HepG2 (cell line): Measurements from ENCODE around the gene AK2. TPM values are rescaled to one million over a fixed set of nuclear protein-coding genes. Genes with fewer than 3 reads are reported as not detected.

ENCODE experiments used
- ATAC-seq: fragments of 200-7000 bp; cut with Tn5 transposase; 3 replicates; pipeline ENCODE4 v1.9.1; 2020; ENCODE audit warnings: mild to moderate bottlenecking, moderate library complexity
- BruUV-seq: library from RNA; stranded (reverse); fragments of 400-500 nt; replicated peaks from 2 replicates; lab custom pipeline; 2021; lab: Mats Ljungman, UMichigan
- CTCF ChIA-PET: fragments of 300-600 bp; formaldehyde crosslinking; extraction: SDS; loops from one replicate; lab custom pipeline; 2021; ENCODE audit warnings: low total read pairs, inconsistent platforms, low intra/inter-chr PET ratio; lab: Yijun Ruan, JAX
- POLR2A ChIA-PET: fragments of 350-600 bp; sonication (Branson Sonifier 250); formaldehyde crosslinking; loops from one replicate; lab custom pipeline; 2020; ENCODE audit warnings: antibody characterized with exemption, inconsistent platforms; lab: Yijun Ruan, JAX
- DNase-seq: peaks from one replicate; pipeline ENCODE4 v3.0.0-alpha.2; 2015; ENCODE audit warnings: low spot score
- FAIRE-seq: peaks from 3 replicates; lab custom pipeline; 2011; peaks lifted over from hg19 to GRCh38; lab: Jason Lieb, UNC
- H2AFZ ChIP-seq: one replicate; pipeline ENCODE4 v1.6.1; 2011; ENCODE audit warnings: low read length, inconsistent platforms
- H3K27ac ChIP-seq: fragments of 300-600 bp; 3 replicates; pipeline ENCODE4 v1.8.0; 2011; ENCODE audit warnings: mixed run types, mild to moderate bottlenecking, mixed read lengths, low read length, inconsistent platforms; ENCODE audit not compliant: insufficient read depth; ENCODE audit errors: extremely low read length
- H3K27me3 ChIP-seq, 2 experiments: fragments of 200-600 bp in 1 of 2; 2 replicates in 1 of 2; 3 replicates in 1 of 2; pipeline versions ENCODE4 v1.6.0 to v1.8.0; 2011; ENCODE audit warnings: low read length in 2 of 2, mild to moderate bottlenecking in 2 of 2, moderate library complexity in 2 of 2, inconsistent platforms in 1 of 2; ENCODE audit not compliant: insufficient read depth in 2 of 2, control insufficient read depth in 1 of 2
- H3K36me3 ChIP-seq, 2 experiments: fragments of 200-600 bp in 1 of 2; replicated peaks in 1 of 2; 2 replicates in 1 of 2; 3 replicates in 1 of 2; pipeline versions ENCODE4 v1.5.1 to v1.8.0; 2011; ENCODE audit warnings: low read length in 2 of 2, inconsistent platforms in 1 of 2; ENCODE audit not compliant: insufficient read depth in 2 of 2, control insufficient read depth in 1 of 2
- H3K4me1 ChIP-seq: 2 replicates; pipeline ENCODE4 v1.5.1; 2012; ENCODE audit warnings: low read length, inconsistent platforms; ENCODE audit not compliant: insufficient read depth
- H3K4me2 ChIP-seq: 2 replicates; pipeline ENCODE4 v1.6.0; 2011; ENCODE audit warnings: low read depth, low read length, inconsistent platforms
- H3K4me3 ChIP-seq, 3 experiments: fragments of 200-600 bp in 1 of 3; sonication (generic), shearing (Covaris generic) in 1 of 3; replicated peaks in 1 of 3; 2 replicates each; pipeline ENCODE4 v1.5.1; 2011 to 2016; ENCODE audit warnings: low read length in 3 of 3, inconsistent platforms in 2 of 3, low read depth in 2 of 3, mild to moderate bottlenecking in 2 of 3, control low read depth in 1 of 3, mixed read lengths in 1 of 3; ENCODE audit not compliant: insufficient read depth in 1 of 3
- H3K79me2 ChIP-seq: one replicate; pipeline ENCODE4 v1.6.1; 2011; ENCODE audit warnings: low read length, inconsistent platforms; ENCODE audit not compliant: insufficient read depth
- H3K9ac ChIP-seq: 2 replicates; pipeline ENCODE4 v1.6.0; 2011; ENCODE audit warnings: mild to moderate bottlenecking, low read depth, low read length, inconsistent platforms; ENCODE audit not compliant: insufficient read depth
- H3K9me3 ChIP-seq: 2 replicates; pipeline ENCODE4 v1.5.1; 2012; ENCODE audit warnings: mild to moderate bottlenecking, low read length
- H4K20me1 ChIP-seq: 2 replicates; pipeline ENCODE4 v1.6.0; 2011; ENCODE audit warnings: inconsistent platforms, mild to moderate bottlenecking, low read length, moderate library complexity; ENCODE audit not compliant: insufficient read depth
- ARID4A ChIP-seq: sonication (generic); formaldehyde crosslinking; IDR thresholded peaks from 2 replicates; pipeline ENCODE4 v1.5.0; 2020; ENCODE audit warnings: mild to moderate bottlenecking, missing genetic modification reagents, borderline replicate concordance
- BCL6 ChIP-seq: IDR thresholded peaks from 2 replicates; pipeline ENCODE4 v1.6.1; 2016; ENCODE audit warnings: missing genetic modification reagents, missing compliant biosample characterization
- ELF3 ChIP-seq: IDR thresholded peaks from 2 replicates; pipeline ENCODE4 v1.6.1; 2016; ENCODE audit warnings: missing genetic modification reagents, missing compliant biosample characterization
- IRX3 ChIP-seq: sonication (generic); formaldehyde crosslinking; IDR thresholded peaks from 2 replicates; pipeline ENCODE4 v1.8.1; 2023; ENCODE audit warnings: mild to moderate bottlenecking, low read depth, missing genetic modification reagents, borderline replicate concordance
- JDP2 ChIP-seq: sonication (generic); formaldehyde crosslinking; IDR thresholded peaks from 2 replicates; pipeline ENCODE4 v1.8.1; 2022; ENCODE audit warnings: missing genetic modification reagents, borderline replicate concordance
- KDM1A ChIP-seq: IDR thresholded peaks from 2 replicates; pipeline ENCODE4 v1.6.1; 2016; ENCODE audit warnings: missing compliant biosample characterization
- TOPORS ChIP-seq: sonication (generic); formaldehyde crosslinking; IDR thresholded peaks from 2 replicates; pipeline ENCODE4 v1.8.0; 2023; ENCODE audit warnings: mild to moderate bottlenecking, missing genetic modification reagents
- TRIM22 ChIP-seq: fragments of 450-650 bp; IDR thresholded peaks from 2 replicates; pipeline ENCODE4 v1.6.1; 2017
- ZC3H13 ChIP-seq: sonication (generic); formaldehyde crosslinking; IDR thresholded peaks from 2 replicates; pipeline ENCODE4 v1.8.1; 2023; ENCODE audit warnings: mild to moderate bottlenecking, missing genetic modification reagents, moderate library complexity
- ZFP36L1 ChIP-seq: sonication (generic); formaldehyde crosslinking; IDR thresholded peaks from 2 replicates; pipeline ENCODE4 v1.8.0; 2022; ENCODE audit warnings: mild to moderate bottlenecking, missing genetic modification reagents, moderate library complexity
- ZNF513 ChIP-seq: sonication (generic); formaldehyde crosslinking; conservative IDR thresholded peaks from 2 replicates; pipeline ENCODE4 v1.5.0; 2020; ENCODE audit warnings: missing genetic modification reagents
- ZNF562 ChIP-seq: sonication (generic); formaldehyde crosslinking; IDR thresholded peaks from 2 replicates; pipeline ENCODE4 v1.8.0; 2022; ENCODE audit warnings: missing genetic modification reagents, borderline replicate concordance
- ZNF597 ChIP-seq: sonication (generic); formaldehyde crosslinking; IDR thresholded peaks from 2 replicates; pipeline ENCODE4 v1.5.0; 2020; ENCODE audit warnings: missing genetic modification reagents
- WGBS: methylation state at CpG from one replicate; pipeline ENCODE4 v1.1.6; 2017; ENCODE audit warnings: low lambda C conversion rate; 5-methylcytosine and 5-hydroxymethylcytosine counted together
- in situ Hi-C: cut with HindIII; loops from 2 replicates; pipeline ENCODE4 v1.10.0; 2017; ENCODE audit warnings: low pct_unique_long_range_greater_than_20kb; ENCODE audit not compliant: extremely low pct_ligation_motif_present
- intact Hi-C: fragments of 100-400 bp; cut with micrococcal nuclease; formaldehyde crosslinking; loops from one replicate; pipeline ENCODE4 v1.10.0; 2022; ENCODE audit not compliant: unreplicated experiment
- polyA plus RNA-seq, 8 experiments: library from polyadenylated mRNA; depleted of rRNA in 3 of 8; stranded (reverse) in 7 of 8; unstranded in 1 of 8; fragments of >200 nt; fragmentation: Illumina TruSeq in 4 of 8; extraction: Trizol in 4 of 8; gene quantifications; 2 replicates each; pipeline versions ENCODE4 v1.2.1 to v1.2.3, GENCODE V29; 2011 to 2016; ENCODE audit warnings: low read depth in 4 of 8, missing spikeins in 1 of 8, mixed read lengths in 1 of 8; ENCODE audit not compliant: insufficient read depth in 1 of 8
- total RNA-seq, 5 experiments: library from RNA; depleted of rRNA; stranded (reverse); fragments of >200 nt; fragmentation: Illumina TruSeq; extraction: Trizol; gene quantifications; 2 replicates each; pipeline ENCODE4 v1.2.3, GENCODE V29; 2016; ENCODE audit warnings: low read depth in 1 of 5
- TF ChIP-seq, protein P1 (sequence below): sonication (generic); formaldehyde crosslinking; IDR thresholded peaks from 2 replicates; pipeline ENCODE4 v1.4.0; 2020; ENCODE audit warnings: missing genetic modification reagents
- TF ChIP-seq, protein P2 (sequence below): IDR thresholded peaks from 2 replicates; pipeline ENCODE4 v1.6.1; 2018; ENCODE audit warnings: missing genetic modification reagents, mild to moderate bottlenecking, missing compliant biosample characterization

AK2 gene
- total and polyA plus RNA-seq, 2 of the 13 experiments (the other 11 are each of a cell fraction or from before 2014, with no cell fraction given), result 170 to 188 TPM

DNA sequence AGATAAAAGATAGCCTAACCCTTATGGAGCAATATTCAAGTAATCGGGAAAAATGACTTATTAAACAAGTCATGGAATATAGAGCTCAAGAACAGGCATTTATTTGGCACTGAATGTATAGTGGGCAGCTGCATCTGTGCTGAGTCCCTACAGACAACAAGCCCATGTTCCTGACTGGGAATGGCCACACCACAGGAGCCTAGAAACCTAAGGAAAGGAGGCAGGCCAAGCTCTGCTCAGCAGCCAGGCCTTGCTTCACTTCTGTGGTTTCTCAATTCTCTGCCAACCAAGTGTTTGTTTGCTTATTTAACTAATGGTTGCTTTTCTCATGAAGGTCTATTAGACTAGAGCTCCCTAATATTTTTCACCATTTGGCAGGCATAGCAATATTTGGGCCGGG, 21.5 kb downstream of the AK2 start:
- Histone ChIP-seq H3K79me2 (no peaks in the 10 kb centered on the region), H3K27ac (no peak overlapping the region), H4K20me1 (no peaks in the 10 kb centered on the region), H3K4me3 (no peak overlapping the region), H3K4me2 (no peak overlapping the region), H3K9me3 (no peaks in the 10 kb centered on the region), H3K27me3 (no peaks in the 10 kb centered on the region), H2AFZ (no peak overlapping the region), H3K9ac (no peak overlapping the region), H3K36me3 (peaks cover 35 to 72% of the 10 kb centered on the region in 2 experiments), H3K4me1 (no peaks in the 10 kb centered on the region)
- no TSS peak for BruUV-seq
- ATAC-seq (no peak; the same call in 1 of the 3 replicates), DNase-seq (no peak), FAIRE-seq (no peak)
- intact Hi-C loops, result no loop called here
- in situ Hi-C loops, result no loop called here
- ChIA-PET POLR2A (no interaction called here), CTCF (no interaction called here)
- WGBS, result 100% methylated on average over 2 of the region's 2 CpGs
- no peak for TF ChIP-seq TRIM22
- TF ChIP-seq ZNF513 (CRISPR knock-in tag), result no peak
- TF ChIP-seq, protein P1, sequence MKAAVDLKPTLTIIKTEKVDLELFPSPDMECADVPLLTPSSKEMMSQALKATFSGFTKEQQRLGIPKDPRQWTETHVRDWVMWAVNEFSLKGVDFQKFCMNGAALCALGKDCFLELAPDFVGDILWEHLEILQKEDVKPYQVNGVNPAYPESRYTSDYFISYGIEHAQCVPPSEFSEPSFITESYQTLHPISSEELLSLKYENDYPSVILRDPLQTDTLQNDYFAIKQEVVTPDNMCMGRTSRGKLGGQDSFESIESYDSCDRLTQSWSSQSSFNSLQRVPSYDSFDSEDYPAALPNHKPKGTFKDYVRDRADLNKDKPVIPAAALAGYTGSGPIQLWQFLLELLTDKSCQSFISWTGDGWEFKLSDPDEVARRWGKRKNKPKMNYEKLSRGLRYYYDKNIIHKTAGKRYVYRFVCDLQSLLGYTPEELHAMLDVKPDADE (CRISPR knock-in tag), result no peak
- TF ChIP-seq ELF3 (CRISPR knock-in tag), result no peak
- TF ChIP-seq ZFP36L1 (CRISPR knock-in tag), result no peak
- no peak for TF ChIP-seq IRX3
- no peak for TF ChIP-seq JDP2 (CRISPR knock-in tag)
- TF ChIP-seq ZC3H13 (CRISPR knock-in tag), result no peak
- no peak for TF ChIP-seq TOPORS
- TF ChIP-seq BCL6, result no peak
- no peak for TF ChIP-seq ZNF562 (CRISPR knock-in tag)
- no peak for TF ChIP-seq KDM1A (CRISPR knock-in tag)
- no peak for TF ChIP-seq ZNF597 (CRISPR knock-in tag)
- TF ChIP-seq ARID4A (CRISPR knock-in tag), result no peak
- TF ChIP-seq, protein P2, sequence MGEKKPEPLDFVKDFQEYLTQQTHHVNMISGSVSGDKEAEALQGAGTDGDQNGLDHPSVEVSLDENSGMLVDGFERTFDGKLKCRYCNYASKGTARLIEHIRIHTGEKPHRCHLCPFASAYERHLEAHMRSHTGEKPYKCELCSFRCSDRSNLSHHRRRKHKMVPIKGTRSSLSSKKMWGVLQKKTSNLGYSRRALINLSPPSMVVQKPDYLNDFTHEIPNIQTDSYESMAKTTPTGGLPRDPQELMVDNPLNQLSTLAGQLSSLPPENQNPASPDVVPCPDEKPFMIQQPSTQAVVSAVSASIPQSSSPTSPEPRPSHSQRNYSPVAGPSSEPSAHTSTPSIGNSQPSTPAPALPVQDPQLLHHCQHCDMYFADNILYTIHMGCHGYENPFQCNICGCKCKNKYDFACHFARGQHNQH (CRISPR knock-in tag), result no peak
